WTC11 (cell line): ENCODE measurements around the gene HOXB5. TPM values are rescaled to one million over a fixed set of nuclear protein-coding genes. Genes with fewer than 3 reads are reported as not detected.

Source experiments
- ATAC-seq: fragments of 200-7000 bp; cut with Tn5 transposase; 2 replicates; pipeline ENCODE4 v1.10.0; 2021; ENCODE audit warnings: mild to moderate bottlenecking, moderate library complexity
- CTCF ChIA-PET: fragments of 300-600 bp; sonication (Branson Sonifier 250); formaldehyde crosslinking; loops from one replicate; lab custom pipeline; 2021; ENCODE audit warnings: antibody characterized with exemption; lab: Charles Lee
- POLR2A ChIA-PET: fragments of 350-600 bp; sonication (Branson Sonifier 250); formaldehyde crosslinking; loops from one replicate; lab custom pipeline; 2021; ENCODE audit warnings: antibody characterized with exemption; lab: Charles Lee
- DNase-seq: peaks from one replicate; pipeline ENCODE4 v3.0.0; 2021; ENCODE audit warnings: low spot score
- H3K27ac Mint-ChIP-seq: 2 replicates; pipeline ENCODE4 v1.8.0; 2021; ENCODE audit warnings: mixed read lengths
- H3K27me3 Mint-ChIP-seq: 2 replicates; pipeline ENCODE4 v1.8.0; 2021; ENCODE audit warnings: low read depth, mild to moderate bottlenecking, moderate library complexity, mixed read lengths
- H3K36me3 Mint-ChIP-seq: 2 replicates; pipeline ENCODE4 v1.8.0; 2021; ENCODE audit warnings: mixed read lengths
- H3K4me1 Mint-ChIP-seq: 2 replicates; pipeline ENCODE4 v1.8.0; 2022; ENCODE audit warnings: mixed read lengths
- H3K4me3 Mint-ChIP-seq: 2 replicates; pipeline ENCODE4 v1.8.0; 2021; ENCODE audit warnings: mild to moderate bottlenecking, moderate library complexity, mixed read lengths
- H3K9me3 Mint-ChIP-seq: 2 replicates; pipeline ENCODE4 v1.8.0; 2021; ENCODE audit warnings: mixed read lengths
- ARID4B ChIP-seq: sonication (generic); formaldehyde crosslinking; IDR thresholded peaks from 2 replicates; pipeline ENCODE4 v1.8.0; 2023; ENCODE audit warnings: missing genetic modification reagents, mild to moderate bottlenecking, borderline replicate concordance
- ELF4 ChIP-seq: sonication (generic); formaldehyde crosslinking; IDR thresholded peaks from 2 replicates; pipeline ENCODE4 v1.8.1; 2022; ENCODE audit warnings: low read depth, mild to moderate bottlenecking, moderate library complexity, missing genetic modification reagents
- JUN ChIP-seq: sonication (generic); formaldehyde crosslinking; IDR thresholded peaks from 2 replicates; pipeline ENCODE4 v1.8.0; 2023; ENCODE audit warnings: mild to moderate bottlenecking, missing genetic modification reagents
- NFATC4 ChIP-seq: fragments of 250-450 bp; sonication (Bioruptor Pico); IDR thresholded peaks from 2 replicates; pipeline ENCODE4 v1.9.0; 2021; ENCODE audit warnings: mild to moderate bottlenecking
- NFE2L1 ChIP-seq: sonication (generic); formaldehyde crosslinking; IDR thresholded peaks from 2 replicates; pipeline ENCODE4 v1.8.1; 2023; ENCODE audit warnings: missing genetic modification reagents
- NR2C2 ChIP-seq: sonication (generic); formaldehyde crosslinking; IDR thresholded peaks from 2 replicates; pipeline ENCODE4 v1.8.0; 2022; ENCODE audit warnings: mild to moderate bottlenecking, missing genetic modification reagents
- TEAD1 ChIP-seq: sonication (generic); formaldehyde crosslinking; IDR thresholded peaks from 2 replicates; pipeline ENCODE4 v1.8.0; 2022; ENCODE audit warnings: mild to moderate bottlenecking, missing genetic modification reagents
- ZNF281 ChIP-seq: sonication (generic); formaldehyde crosslinking; IDR thresholded peaks from 2 replicates; pipeline ENCODE4 v1.8.0; 2023; ENCODE audit warnings: mild to moderate bottlenecking, missing genetic modification reagents
- total RNA-seq: library from RNA; stranded (reverse); gene quantifications from 3 replicates; pipeline ENCODE4 v1.2.3, GENCODE V29; 2021
- TF ChIP-seq, protein P1 (sequence below): sonication (generic); formaldehyde crosslinking; IDR thresholded peaks from 2 replicates; pipeline ENCODE4 v1.8.1; 2022; ENCODE audit warnings: low read depth, mild to moderate bottlenecking, moderate library complexity, missing genetic modification reagents, borderline replicate concordance
- TF ChIP-seq, protein P2 (sequence below): sonication (generic); formaldehyde crosslinking; IDR thresholded peaks from 2 replicates; pipeline ENCODE4 v1.8.1; 2023; ENCODE audit warnings: mild to moderate bottlenecking, missing genetic modification reagents
- TF ChIP-seq, protein P3 (sequence below): sonication (generic); formaldehyde crosslinking; IDR thresholded peaks from 2 replicates; pipeline ENCODE4 v1.8.0; 2022; ENCODE audit warnings: mild to moderate bottlenecking, missing genetic modification reagents
- TF ChIP-seq, protein P4 (sequence below): fragments of 250-450 bp; sonication (Bioruptor Pico); IDR thresholded peaks from 2 replicates; pipeline ENCODE4 v1.9.0; 2021; ENCODE audit warnings: mild to moderate bottlenecking, borderline replicate concordance
- TF ChIP-seq, protein P5 (sequence below): fragments of 250-450 bp; sonication (Bioruptor Pico); IDR thresholded peaks from 2 replicates; pipeline ENCODE4 v2.1.2; 2022; ENCODE audit warnings: mild to moderate bottlenecking, moderate library complexity

HOXB5 gene
- total RNA-seq, 1 experiment from 2014 or later = not detected

GRCh38 chr17:48570325-48571023, 23.1 kb downstream of the HOXB5 start (continued):
- TF ChIP-seq ARID4B (no peak), ZNF281 (CRISPR knock-in tag) (no peak), TEAD1 (CRISPR knock-in tag) (no peak)
- TF ChIP-seq, protein P1, sequence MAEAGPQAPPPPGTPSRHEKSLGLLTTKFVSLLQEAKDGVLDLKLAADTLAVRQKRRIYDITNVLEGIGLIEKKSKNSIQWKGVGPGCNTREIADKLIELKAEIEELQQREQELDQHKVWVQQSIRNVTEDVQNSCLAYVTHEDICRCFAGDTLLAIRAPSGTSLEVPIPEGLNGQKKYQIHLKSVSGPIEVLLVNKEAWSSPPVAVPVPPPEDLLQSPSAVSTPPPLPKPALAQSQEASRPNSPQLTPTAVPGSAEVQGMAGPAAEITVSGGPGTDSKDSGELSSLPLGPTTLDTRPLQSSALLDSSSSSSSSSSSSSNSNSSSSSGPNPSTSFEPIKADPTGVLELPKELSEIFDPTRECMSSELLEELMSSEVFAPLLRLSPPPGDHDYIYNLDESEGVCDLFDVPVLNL = no peak

GRCh38 chr17:48569674-48570324, 23.8 kb downstream of the HOXB5 start:
- POLR2A ChIA-PET = interaction anchor here (0.5 to 0.6 kb wide), 2 partner anchors 20 to 1930 kb away, joined by 4 read pairs; no protein-coding TSS in a partner anchor
- ATAC-seq (no peak), DNase-seq (no peak)
- CTCF ChIA-PET = interaction anchor here (1.0 to 1.2 kb wide), 4 partner anchors 19 to 77 kb away, joined by 3 to 5 read pairs (median 3); no protein-coding TSS in a partner anchor
- Mint-ChIP-seq H3K9me3 (no peaks in the 10 kb centered on the region), H3K4me1 (peaks cover 31% of the 10 kb centered on the region), H3K4me3 (no peak overlapping the region), H3K27me3 (no peaks in the 10 kb centered on the region), H3K36me3 (no peaks in the 10 kb centered on the region), H3K27ac (no peak overlapping the region)
- TF ChIP-seq, protein P2, sequence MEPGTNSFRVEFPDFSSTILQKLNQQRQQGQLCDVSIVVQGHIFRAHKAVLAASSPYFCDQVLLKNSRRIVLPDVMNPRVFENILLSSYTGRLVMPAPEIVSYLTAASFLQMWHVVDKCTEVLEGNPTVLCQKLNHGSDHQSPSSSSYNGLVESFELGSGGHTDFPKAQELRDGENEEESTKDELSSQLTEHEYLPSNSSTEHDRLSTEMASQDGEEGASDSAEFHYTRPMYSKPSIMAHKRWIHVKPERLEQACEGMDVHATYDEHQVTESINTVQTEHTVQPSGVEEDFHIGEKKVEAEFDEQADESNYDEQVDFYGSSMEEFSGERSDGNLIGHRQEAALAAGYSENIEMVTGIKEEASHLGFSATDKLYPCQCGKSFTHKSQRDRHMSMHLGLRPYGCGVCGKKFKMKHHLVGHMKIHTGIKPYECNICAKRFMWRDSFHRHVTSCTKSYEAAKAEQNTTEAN (CRISPR knock-in tag) = no peak
- TF ChIP-seq JUN (CRISPR knock-in tag) = no peak
- TF ChIP-seq, protein P3, sequence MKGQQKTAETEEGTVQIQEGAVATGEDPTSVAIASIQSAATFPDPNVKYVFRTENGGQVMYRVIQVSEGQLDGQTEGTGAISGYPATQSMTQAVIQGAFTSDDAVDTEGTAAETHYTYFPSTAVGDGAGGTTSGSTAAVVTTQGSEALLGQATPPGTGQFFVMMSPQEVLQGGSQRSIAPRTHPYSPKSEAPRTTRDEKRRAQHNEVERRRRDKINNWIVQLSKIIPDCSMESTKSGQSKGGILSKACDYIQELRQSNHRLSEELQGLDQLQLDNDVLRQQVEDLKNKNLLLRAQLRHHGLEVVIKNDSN = no peak
- no peak for TF ChIP-seq NFATC4 (CRISPR knock-in tag)
- TF ChIP-seq, protein P4, sequence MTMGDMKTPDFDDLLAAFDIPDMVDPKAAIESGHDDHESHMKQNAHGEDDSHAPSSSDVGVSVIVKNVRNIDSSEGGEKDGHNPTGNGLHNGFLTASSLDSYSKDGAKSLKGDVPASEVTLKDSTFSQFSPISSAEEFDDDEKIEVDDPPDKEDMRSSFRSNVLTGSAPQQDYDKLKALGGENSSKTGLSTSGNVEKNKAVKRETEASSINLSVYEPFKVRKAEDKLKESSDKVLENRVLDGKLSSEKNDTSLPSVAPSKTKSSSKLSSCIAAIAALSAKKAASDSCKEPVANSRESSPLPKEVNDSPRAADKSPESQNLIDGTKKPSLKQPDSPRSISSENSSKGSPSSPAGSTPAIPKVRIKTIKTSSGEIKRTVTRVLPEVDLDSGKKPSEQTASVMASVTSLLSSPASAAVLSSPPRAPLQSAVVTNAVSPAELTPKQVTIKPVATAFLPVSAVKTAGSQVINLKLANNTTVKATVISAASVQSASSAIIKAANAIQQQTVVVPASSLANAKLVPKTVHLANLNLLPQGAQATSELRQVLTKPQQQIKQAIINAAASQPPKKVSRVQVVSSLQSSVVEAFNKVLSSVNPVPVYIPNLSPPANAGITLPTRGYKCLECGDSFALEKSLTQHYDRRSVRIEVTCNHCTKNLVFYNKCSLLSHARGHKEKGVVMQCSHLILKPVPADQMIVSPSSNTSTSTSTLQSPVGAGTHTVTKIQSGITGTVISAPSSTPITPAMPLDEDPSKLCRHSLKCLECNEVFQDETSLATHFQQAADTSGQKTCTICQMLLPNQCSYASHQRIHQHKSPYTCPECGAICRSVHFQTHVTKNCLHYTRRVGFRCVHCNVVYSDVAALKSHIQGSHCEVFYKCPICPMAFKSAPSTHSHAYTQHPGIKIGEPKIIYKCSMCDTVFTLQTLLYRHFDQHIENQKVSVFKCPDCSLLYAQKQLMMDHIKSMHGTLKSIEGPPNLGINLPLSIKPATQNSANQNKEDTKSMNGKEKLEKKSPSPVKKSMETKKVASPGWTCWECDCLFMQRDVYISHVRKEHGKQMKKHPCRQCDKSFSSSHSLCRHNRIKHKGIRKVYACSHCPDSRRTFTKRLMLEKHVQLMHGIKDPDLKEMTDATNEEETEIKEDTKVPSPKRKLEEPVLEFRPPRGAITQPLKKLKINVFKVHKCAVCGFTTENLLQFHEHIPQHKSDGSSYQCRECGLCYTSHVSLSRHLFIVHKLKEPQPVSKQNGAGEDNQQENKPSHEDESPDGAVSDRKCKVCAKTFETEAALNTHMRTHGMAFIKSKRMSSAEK (CRISPR knock-in tag) = no peak
- TF ChIP-seq NR2C2 (CRISPR knock-in tag) = no peak
- TF ChIP-seq NFE2L1 = no peak
- TF ChIP-seq ZNF281 (CRISPR knock-in tag) = no peak
- TF ChIP-seq, protein P5, sequence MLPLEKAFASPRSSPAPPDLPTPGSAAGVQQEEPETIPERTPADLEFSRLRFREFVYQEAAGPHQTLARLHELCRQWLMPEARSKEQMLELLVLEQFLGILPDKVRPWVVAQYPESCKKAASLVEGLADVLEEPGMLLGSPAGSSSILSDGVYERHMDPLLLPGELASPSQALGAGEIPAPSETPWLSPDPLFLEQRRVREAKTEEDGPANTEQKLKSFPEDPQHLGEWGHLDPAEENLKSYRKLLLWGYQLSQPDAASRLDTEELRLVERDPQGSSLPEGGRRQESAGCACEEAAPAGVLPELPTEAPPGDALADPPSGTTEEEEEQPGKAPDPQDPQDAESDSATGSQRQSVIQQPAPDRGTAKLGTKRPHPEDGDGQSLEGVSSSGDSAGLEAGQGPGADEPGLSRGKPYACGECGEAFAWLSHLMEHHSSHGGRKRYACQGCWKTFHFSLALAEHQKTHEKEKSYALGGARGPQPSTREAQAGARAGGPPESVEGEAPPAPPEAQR (CRISPR knock-in tag) = no peak
- TF ChIP-seq ELF4 (CRISPR knock-in tag) = no peak
